ENCODE measurements around the gene SORCS2.

GRCh38 chr4:7288751-7289523 lies 96.6 kb downstream of the SORCS2 start:
- TF ChIP-seq EZH2phosphoT487 (IDR thresholded peaks at IDR 0.05) (no peak), CTCF (IDR thresholded peaks at IDR 0.05) (no peak)

All from neural progenitor cell (in vitro differentiated cells).